Endothelial cell of umbilical vein (primary cell): ENCODE measurements around the gene CSK.

Experiments
- CTCF ChIP-seq, 2 donors: IDR thresholded peaks; 1 replicate in 1 of 2; 2 replicates in 1 of 2; pipeline ENCODE4 v1.5.1; 2011; ENCODE audit warnings: low read length in 2 of 2, mild to moderate bottlenecking in 2 of 2, moderate library complexity in 2 of 2, control low read depth in 1 of 2, inconsistent platforms in 1 of 2, low read depth in 1 of 2; ENCODE audit not compliant: insufficient read depth in 1 of 2; ENCODE audit errors: extremely low read depth in 1 of 2
- EZH2 ChIP-seq: IDR thresholded peaks from 2 replicates; pipeline ENCODE4 v1.6.1; 2012; ENCODE audit warnings: borderline replicate concordance, low read depth, mild to moderate bottlenecking, moderate library complexity, low read length, inconsistent platforms; ENCODE audit not compliant: severe bottlenecking
- FOS ChIP-seq: IDR thresholded peaks from 2 replicates; pipeline ENCODE4 v1.6.1; 2011; ENCODE audit warnings: mild to moderate bottlenecking, low read length, moderate library complexity, borderline replicate concordance; ENCODE audit not compliant: insufficient read depth
- GATA2 ChIP-seq: IDR thresholded peaks from 2 replicates; pipeline ENCODE4 v1.7.0; 2011; ENCODE audit warnings: low read depth, mild to moderate bottlenecking, moderate library complexity, mixed read lengths, low read length; ENCODE audit not compliant: insufficient read length, insufficient read depth
- MAX ChIP-seq: IDR thresholded peaks from 2 replicates; pipeline ENCODE4 v1.6.1; 2011; ENCODE audit not compliant: insufficient read depth, insufficient read length
- POLR2A ChIP-seq: IDR thresholded peaks from 2 replicates; pipeline ENCODE4 v1.6.1; 2012; ENCODE audit warnings: low read depth, mild to moderate bottlenecking, control low read depth, low read length

- no peak for TF ChIP-seq EZH2
- TF ChIP-seq CTCF (IDR thresholded peaks at IDR 0.05; ENCODE audit: extremely low read depth in 1 of 2, insufficient read depth in 1 of 2, low read depth in 1 of 2, low read length in 2 of 2) = no peak
- no peak for TF ChIP-seq POLR2A
- no peak for TF ChIP-seq MAX
- TF ChIP-seq FOS = peak; percentile 43
- TF ChIP-seq GATA2 = no peak
These were observed 28.1 kb downstream of the CSK start for GRCh38 chr15:74809956-74810355.
